IPS-18c (cell line): ENCODE data around the gene CTXND1.

Experiments used
- H3K4me3 ChIP-seq: 2 replicates; pipeline ENCODE4 v1.7.0; 2013; ENCODE audit warnings: low read depth, mild to moderate bottlenecking, low read length, moderate library complexity; ENCODE audit not compliant: insufficient read depth
- H3K9me3 ChIP-seq: one replicate; pipeline ENCODE4 v1.6.1; 2013; ENCODE audit warnings: mild to moderate bottlenecking, low read length, moderate library complexity; ENCODE audit not compliant: control insufficient read depth, insufficient read depth

The CTXND1 gene

GRCh38 chr15:80199366-80199765, 52.6 kb downstream of the CTXND1 start:
- Histone ChIP-seq H3K4me3 (no peak overlapping the region), H3K9me3 (peaks cover 2% of the 10 kb centered on the region)

DNA sequence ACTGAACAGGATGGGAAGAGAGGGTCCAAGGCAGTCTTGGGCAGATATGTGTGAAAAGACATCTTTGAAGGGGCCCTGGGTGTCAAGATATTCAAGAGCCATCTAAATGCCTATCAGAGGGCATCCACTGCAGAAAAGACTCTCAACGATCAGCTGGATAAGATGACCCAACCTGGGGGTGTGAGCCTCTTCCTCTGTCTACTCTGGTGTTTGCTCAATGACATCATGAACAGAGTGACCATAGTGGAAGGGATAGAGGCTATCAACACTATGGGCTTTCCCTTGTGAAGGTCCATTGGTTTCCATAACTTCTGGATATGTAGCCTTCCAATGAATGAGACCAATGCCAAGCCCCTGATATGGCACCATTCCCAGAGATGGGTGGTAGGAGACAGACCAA, 57.1 kb downstream of the CTXND1 start:
- peaks cover 2% of the 10 kb centered on the region for H3K9me3 ChIP-seq

DNA sequence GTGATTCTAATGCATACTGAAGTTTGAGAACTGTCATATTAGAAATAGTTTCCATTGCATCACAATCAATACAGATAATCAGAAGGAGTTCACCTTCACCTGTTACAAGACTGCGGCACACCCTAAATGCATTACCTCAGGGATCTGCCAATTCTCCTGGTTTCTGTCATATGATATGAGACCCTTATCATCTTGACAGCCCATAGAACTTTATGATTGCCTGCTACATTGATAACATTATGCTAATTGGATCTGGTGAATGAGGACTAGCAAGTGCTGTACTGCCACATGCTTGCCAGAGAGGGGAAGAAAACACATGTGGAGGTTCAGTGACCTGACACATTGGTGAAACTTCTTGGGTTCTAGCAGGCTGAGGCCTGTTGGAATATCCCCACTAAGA, 57.8 kb downstream of the CTXND1 start:
- H3K4me3 ChIP-seq = no peak overlapping the region

More for the DNA sequence above, 57.1 kb downstream of the CTXND1 start:
- H3K4me3 ChIP-seq = no peak overlapping the region

GRCh38 chr15:80191897-80192595, 60.0 kb downstream of the CTXND1 start:
- H3K9me3 ChIP-seq = no peaks in the 10 kb centered on the region

More for the DNA sequence above, 57.8 kb downstream of the CTXND1 start:
- H3K9me3 ChIP-seq = no peaks in the 10 kb centered on the region

GRCh38 chr15:80191198-80191597, 60.8 kb downstream of the CTXND1 start:
- H3K4me3 ChIP-seq = no peak overlapping the region

More at GRCh38 chr15:80191897-80192595, 60.0 kb downstream of the CTXND1 start:
- H3K4me3 ChIP-seq = no peak overlapping the region

DNA sequence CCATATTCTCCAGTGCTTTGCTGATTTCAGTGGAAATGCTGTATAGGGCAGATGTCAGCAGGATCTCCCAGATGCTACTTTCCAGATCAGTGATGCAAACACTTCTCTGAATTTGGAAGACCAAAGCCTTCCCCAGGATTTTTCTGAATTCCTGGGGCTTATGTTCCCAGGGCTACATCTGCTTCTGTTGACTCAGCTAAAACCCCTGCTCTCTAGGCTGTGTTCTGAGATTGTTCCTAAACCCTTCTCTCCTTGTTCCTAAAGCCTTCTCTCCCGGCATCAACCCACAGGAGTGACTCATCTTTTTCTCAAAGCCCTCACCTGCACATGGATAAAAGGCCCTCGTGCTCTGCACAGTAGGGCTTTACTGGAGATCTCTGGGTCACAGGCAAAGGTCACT, 63.8 kb downstream of the CTXND1 start:
- H3K9me3 ChIP-seq = no peaks in the 10 kb centered on the region
- H3K4me3 ChIP-seq = no peak overlapping the region

More at GRCh38 chr15:80191198-80191597, 60.8 kb downstream of the CTXND1 start:
- H3K9me3 ChIP-seq = no peaks in the 10 kb centered on the region

DNA sequence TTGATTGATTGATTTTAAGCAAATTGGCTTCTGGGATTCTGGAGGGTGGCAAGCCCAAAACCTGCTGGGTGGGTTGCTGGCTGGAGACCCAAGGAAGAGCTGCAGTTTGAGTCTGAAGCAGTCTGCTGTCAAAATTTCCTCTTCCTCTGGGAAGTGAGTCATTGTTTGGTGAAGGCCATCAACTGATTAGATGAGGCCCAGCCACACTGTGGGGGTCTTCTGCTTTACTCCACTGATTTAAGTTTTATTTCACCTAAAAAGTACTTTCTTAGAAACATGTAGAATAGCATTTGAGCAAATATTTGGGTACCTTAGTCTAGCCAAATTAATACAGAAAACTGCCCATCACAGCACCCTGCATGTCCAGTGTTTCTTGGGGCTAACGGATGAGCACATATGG, 65.4 kb downstream of the CTXND1 start:
- Histone ChIP-seq H3K4me3 (no peak overlapping the region), H3K9me3 (peaks cover 2% of the 10 kb centered on the region)

- H3K4me3 ChIP-seq = no peak overlapping the region
Observed at GRCh38 chr15:80186066-80186465, 65.9 kb downstream of the CTXND1 start.

DNA sequence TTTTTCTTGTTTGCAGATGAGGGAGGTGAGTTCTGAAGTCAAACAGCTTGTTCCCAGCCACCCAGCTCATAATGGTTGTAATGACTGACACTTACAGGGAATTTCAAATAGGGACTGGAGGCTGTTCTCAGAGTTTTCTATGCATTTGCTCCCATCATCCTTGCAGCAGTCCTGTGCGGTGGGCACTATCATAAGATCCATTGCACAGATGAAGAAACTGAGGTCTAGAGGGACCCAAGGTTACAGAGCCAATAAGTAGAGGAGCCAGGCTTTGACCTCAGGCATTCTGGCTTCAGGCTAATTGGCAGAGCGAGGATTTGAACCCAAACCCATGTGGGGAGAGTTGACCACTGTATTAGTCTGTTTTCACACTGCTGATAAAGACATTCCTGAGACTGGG, 66.9 kb downstream of the CTXND1 start:
- Histone ChIP-seq H3K9me3 (peaks cover 2% of the 10 kb centered on the region), H3K4me3 (no peak overlapping the region)

More at GRCh38 chr15:80186066-80186465, 65.9 kb downstream of the CTXND1 start:
- peaks cover 2% of the 10 kb centered on the region for H3K9me3 ChIP-seq

DNA sequence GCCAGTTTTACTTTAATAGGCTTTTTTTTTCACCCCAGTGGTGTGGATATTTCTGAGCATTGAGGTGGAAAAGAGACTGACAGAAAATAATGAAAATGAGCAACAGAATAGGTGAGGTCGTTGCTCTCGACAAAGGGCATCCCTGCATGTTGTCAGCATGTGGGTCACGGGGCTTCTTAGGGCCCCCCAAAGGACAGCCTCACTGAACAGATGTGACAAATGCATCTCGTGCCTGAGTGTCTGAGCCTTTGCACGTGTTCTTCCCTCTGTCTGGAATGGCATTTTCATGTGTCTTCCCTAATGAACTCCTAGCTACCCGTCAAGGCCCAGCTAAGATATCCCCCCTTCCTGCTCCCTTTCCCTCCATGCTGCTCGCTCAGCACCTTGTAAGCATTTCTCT, 67.5 kb downstream of the CTXND1 start:
- peaks cover 2% of the 10 kb centered on the region for H3K9me3 ChIP-seq
- H3K4me3 ChIP-seq = no peak overlapping the region

DNA sequence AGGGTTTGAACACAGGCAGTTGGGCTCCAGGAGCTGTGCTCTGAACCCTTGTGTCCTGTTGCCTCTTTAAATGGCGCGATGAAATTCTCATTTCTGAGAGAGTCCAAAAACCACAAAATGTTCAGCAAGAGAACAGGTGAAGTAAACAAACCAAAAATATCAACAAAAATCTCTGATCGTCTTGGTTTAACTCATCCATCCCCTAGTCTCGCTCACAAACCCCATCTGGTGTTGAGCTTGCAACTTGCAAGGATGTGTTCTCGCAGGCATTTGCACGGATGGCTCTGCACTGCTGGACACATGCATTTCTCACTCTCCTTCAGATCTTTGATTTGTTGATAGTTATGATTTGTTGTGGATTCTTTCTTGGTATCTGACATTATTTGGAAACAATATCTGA, 68.1 kb downstream of the CTXND1 start:
- Histone ChIP-seq H3K4me3 (no peak overlapping the region), H3K9me3 (peaks cover 2% of the 10 kb centered on the region)

DNA sequence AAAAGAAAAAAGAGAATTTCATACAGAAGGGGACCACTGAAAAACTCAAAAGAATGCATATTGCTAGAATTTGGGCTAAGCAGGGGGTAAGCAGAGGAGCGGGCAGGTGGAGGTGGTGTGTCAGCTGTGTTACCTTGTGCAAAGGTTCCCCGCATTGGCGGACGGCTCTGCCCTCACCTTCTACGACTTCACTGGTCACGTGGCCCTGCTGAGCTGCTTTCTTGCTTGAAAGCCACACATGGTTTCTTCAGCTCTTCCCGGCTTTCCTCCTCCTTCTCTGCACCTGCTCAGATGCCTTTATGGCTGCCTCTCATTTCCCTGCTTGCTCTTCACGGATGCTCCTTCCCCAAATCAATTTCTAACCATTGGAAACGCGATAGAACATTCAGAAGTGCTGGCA, 68.7 kb downstream of the CTXND1 start:
- no peak overlapping the region for H3K4me3 ChIP-seq
- H3K9me3 ChIP-seq = peaks cover 2% of the 10 kb centered on the region

- Histone ChIP-seq H3K9me3 (peaks cover 2% of the 10 kb centered on the region), H3K4me3 (no peak overlapping the region)
Observed at GRCh38 chr15:80182611-80183261, 69.3 kb downstream of the CTXND1 start.

GRCh38 chr15:80180986-80181385, 71.0 kb downstream of the CTXND1 start:
- H3K4me3 ChIP-seq = no peak overlapping the region
- H3K9me3 ChIP-seq = peaks cover 2% of the 10 kb centered on the region

GRCh38 chr15:80180468-80180867, 71.5 kb downstream of the CTXND1 start:
- no peak overlapping the region for H3K4me3 ChIP-seq
- peaks cover 2% of the 10 kb centered on the region for H3K9me3 ChIP-seq

DNA sequence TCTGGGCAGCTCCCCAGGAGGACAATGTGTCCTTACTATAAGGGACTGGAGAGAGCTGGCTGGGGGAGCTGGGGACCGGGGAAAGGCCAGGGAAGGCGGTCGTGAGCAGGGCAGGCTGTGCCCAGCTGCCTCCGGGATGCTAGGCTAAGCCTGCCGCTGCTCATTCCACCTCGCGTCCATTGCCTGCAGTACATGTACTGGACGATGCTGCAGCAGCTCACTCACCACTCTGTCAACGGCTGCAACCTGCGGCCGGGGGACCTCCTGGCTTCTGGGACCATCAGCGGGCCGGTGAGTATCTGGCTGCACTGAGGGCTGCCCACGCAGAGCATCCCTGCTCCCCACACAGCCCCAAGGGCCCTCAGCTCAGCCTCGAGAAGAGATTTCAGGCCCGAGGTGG, 72.1 kb downstream of the CTXND1 start:
- peaks cover 2% of the 10 kb centered on the region for H3K9me3 ChIP-seq
- no peak overlapping the region for H3K4me3 ChIP-seq

DNA sequence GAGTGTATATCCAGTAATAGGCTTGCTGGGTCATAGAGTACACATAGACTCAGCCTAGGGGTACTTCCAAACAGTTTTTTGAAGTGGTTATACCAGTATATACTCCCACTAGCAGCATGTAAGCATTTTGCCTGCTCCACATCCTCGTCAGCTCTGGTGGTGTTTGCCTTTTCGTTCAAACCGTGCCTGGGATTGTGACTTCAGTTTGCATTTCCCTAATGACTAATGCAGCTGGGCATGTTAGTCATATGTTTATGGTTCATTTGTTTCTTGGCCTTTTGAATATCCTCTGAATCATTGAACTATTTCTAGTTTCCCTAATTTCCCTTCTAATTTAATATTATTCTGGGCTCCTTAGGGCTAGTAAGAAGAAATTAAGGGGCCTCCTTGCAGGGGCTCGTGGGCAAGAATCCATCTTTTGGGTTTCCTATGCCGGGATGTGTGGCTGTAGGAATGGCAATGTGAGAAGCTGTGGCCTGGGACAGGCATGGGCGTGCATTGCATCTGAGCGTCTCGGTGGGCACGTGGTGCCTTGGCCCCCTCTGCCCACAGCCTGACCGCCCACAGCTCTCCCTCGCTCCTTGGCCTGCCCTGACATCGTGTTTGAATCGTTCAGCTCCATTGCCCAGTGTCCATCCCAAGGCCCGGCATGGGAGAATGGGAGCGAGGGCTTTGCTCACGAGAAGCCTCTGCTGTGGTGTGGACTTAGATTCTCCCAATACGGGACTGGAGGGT, 72.8 kb downstream of the CTXND1 start:
- H3K4me3 ChIP-seq = no peak overlapping the region

DNA sequence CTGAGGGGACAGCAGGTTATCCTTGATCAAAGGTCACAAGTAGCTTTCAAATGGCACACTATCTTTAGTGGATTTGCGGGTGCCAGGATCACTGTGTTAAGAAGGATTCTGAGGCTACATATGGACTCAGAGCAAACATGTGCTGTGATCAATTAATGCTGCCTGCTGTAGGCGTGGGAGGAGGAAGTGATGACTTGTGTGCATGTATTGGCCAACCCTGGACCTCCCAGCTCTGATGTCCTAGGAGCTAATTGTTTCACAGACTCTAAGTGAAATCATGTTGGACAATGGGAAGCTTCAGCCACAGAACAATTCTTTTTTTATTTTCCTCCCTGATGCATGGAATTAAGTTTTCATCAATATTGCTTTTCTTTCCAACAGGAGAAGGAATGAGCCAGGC, 74.9 kb downstream of the CTXND1 start:
- H3K4me3 ChIP-seq = no peak overlapping the region
- peaks cover 2% of the 10 kb centered on the region for H3K9me3 ChIP-seq

More for the DNA sequence above, 72.8 kb downstream of the CTXND1 start:
- H3K9me3 ChIP-seq = peaks cover 2% of the 10 kb centered on the region
